Left lung (tissue), 10 donors: ENCODE data around the gene NRG3. TPM values are rescaled to one million over a fixed set of nuclear protein-coding genes. Genes with fewer than 3 reads are reported as not detected.

Experiments used
- ATAC-seq: fragments of 200-7000 bp; cut with Tn5 transposase; one replicate; pipeline ENCODE4 v1.9.1; 2020; ENCODE audit warnings: moderate library complexity
- DNase-seq, 4 donors: peaks; one replicate each; pipeline ENCODE4 v3.0.0-alpha.2; 2013 to 2020
- H3K27ac ChIP-seq, 2 donors: fragments of 200-600 bp; sonication (generic) in 1 of 2; one replicate each; pipeline versions ENCODE4 v1.5.0 to v1.8.0; 2020 to 2021
- H3K27me3 ChIP-seq, 2 donors: fragments of 200-600 bp; sonication (generic) in 1 of 2; one replicate each; pipeline versions ENCODE4 v1.5.0 to v1.8.0; 2020 to 2021
- H3K36me3 ChIP-seq, 2 donors: fragments of 200-600 bp; sonication (generic) in 1 of 2; one replicate each; pipeline versions ENCODE4 v1.5.0 to v1.8.0; 2020 to 2021
- H3K4me1 ChIP-seq, 2 donors: fragments of 200-600 bp; one replicate each; pipeline ENCODE4 v1.8.0; 2021
- H3K4me3 ChIP-seq, 2 donors: fragments of 200-600 bp; sonication (generic) in 1 of 2; one replicate each; pipeline versions ENCODE4 v1.5.0 to v1.8.0; 2020 to 2021; ENCODE audit warnings: mild to moderate bottlenecking in 1 of 2
- H3K9me3 ChIP-seq, 2 donors: fragments of 200-600 bp; sonication (generic) in 1 of 2; one replicate each; pipeline versions ENCODE4 v1.5.0 to v1.8.0; 2020 to 2021
- CTCF ChIP-seq, 2 donors: fragments of 200-600 bp; sonication (generic) in 1 of 2; IDR thresholded peaks; one replicate each; pipeline versions ENCODE4 v1.5.0 to v1.8.0; 2021; ENCODE audit warnings: antibody characterized with exemption in 2 of 2
- intact Hi-C, 2 donors: fragments of 100-400 bp; cut with DNase I; formaldehyde crosslinking; loops; one replicate each; pipeline versions ENCODE4 v1.11.2 to v1.14.2; 2022
- polyA plus RNA-seq, 6 donors: library from polyadenylated mRNA; unstranded; fragments of 120-200 nt; gene quantifications; one replicate each; pipeline ENCODE4 v1.2.1, GENCODE V29; 2013; ENCODE audit not compliant: insufficient read length in 6 of 6
- total RNA-seq, 2 donors: library from RNA; stranded (reverse); fragmentation: NEBNext Ultra II Directional; extraction: Animal tissue kit (Norgen Biotek cat#: 25700); gene quantifications; one replicate each; pipeline ENCODE4 v1.2.1, GENCODE V29; 2021
- donor health status: DM: no; HTN: yes; CAD: no.
- donor health status: DM: no; HTN: no; CAD: no.

Gene NRG3
- total and polyA plus RNA-seq, 8 donors: 1.0 to 1.7 (median 1.1) TPM

DNA sequence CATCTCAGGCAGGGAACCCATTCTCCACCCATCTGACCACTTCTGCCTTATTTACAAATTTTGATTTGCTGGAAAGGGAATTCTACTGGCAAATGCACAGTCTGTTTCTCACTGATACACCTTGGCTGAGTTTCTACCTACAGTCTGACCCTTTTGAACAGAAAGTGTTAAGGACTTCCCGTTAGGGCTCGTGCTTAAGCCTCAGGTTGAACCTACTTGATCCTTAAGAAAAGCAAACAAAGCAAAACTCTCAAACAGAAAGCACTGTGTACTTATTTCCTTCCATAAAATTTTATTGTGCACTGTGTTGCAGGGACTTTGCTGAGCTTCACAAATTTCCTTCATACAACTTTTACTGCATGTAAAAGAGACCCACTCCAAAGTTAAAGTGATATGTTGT lies 367.8 kb downstream of the NRG3 start:
- intact Hi-C loops: no loop called here
- Histone ChIP-seq H3K27ac (peak overlapping the region in 1 of 2 donors; percentile 46), H3K36me3 (no peaks in the 10 kb centered on the region), H3K27me3 (no peaks in the 10 kb centered on the region), H3K4me1 (no peaks in the 10 kb centered on the region), H3K9me3 (no peaks in the 10 kb centered on the region), H3K4me3 (no peak overlapping the region)
- ATAC-seq: peak; percentile 95
- no peak for TF ChIP-seq CTCF (IDR thresholded peaks at IDR 0.05)
- DNase-seq: peak in 1 of 4 donors; percentile 6

GRCh38 chr10:82245157-82245556 lies 370.2 kb downstream of the NRG3 start:
- ATAC-seq (no peak), DNase-seq (no peak)
- Histone ChIP-seq H3K27me3 (no peaks in the 10 kb centered on the region), H3K4me1 (no peaks in the 10 kb centered on the region), H3K27ac (no peak overlapping the region), H3K36me3 (no peaks in the 10 kb centered on the region), H3K4me3 (no peak overlapping the region), H3K9me3 (no peaks in the 10 kb centered on the region)
- intact Hi-C loops: no loop called here
- TF ChIP-seq CTCF (IDR thresholded peaks at IDR 0.05): no peak

DNA sequence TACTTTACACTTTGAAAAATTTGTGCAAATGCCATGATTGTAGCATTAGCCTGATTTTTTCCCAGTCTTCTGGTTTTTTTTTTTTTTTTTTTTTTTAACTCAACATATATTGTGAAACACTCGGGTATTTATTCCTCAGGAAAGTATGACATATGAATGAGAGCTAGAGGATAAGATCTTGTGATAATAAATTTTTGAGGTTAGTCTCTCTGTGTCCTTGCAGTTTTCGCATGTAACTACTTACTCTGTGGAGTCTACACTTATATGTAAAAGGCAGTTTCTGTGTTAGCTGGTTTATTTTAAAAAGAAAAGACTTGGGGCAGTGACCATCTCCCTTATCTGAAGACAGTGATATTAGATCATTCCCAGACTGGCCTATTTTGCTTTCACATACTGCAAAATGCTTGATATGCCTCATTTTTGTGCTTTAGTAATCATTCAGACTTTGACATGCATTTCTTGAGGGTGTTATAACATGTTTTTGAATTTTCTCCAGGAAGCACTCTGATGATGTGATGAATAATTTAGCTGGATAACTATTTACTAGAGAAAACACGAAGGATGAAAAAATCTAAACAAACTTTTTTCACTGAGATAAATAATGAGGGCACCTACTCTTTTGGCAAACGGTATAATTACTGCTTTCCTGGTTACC lies 371.0 kb downstream of the NRG3 start:
- ATAC-seq (no peak), DNase-seq (peak in 2 of 4 donors; percentile 22 to 50)
- no peaks in the 10 kb centered on the region for H3K4me1 ChIP-seq
- H3K4me3 ChIP-seq: no peak overlapping the region
- H3K27ac ChIP-seq: no peak overlapping the region
- intact Hi-C loops: no loop called here
- H3K9me3 ChIP-seq: no peaks in the 10 kb centered on the region
- H3K27me3 ChIP-seq: no peaks in the 10 kb centered on the region
- no peak for TF ChIP-seq CTCF (IDR thresholded peaks at IDR 0.05)
- no peaks in the 10 kb centered on the region for H3K36me3 ChIP-seq

DNA sequence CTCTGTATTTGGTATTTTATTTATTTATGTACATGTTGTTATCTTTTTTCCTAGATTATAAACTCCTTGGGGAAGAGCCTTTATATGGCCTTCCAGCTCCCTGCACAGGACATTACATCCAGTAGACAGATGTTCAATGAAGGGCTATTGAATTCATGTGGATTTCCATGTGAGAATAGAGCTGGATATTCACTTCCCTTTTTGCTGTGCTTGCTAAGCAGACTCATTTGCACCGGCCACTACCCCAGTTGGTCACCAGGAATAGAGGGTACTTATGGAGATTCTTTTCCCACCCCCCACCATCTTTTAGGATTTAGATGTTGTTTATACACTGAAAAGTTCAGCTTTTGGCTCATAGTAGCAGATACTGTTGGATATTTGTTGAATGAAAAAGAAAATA lies 374.1 kb downstream of the NRG3 start:
- TF ChIP-seq CTCF (IDR thresholded peaks at IDR 0.05): no peak
- intact Hi-C loops: no loop called here
- no peak for ATAC-seq
- no peaks in the 10 kb centered on the region for H3K27me3 ChIP-seq
- no peak for DNase-seq
- H3K9me3 ChIP-seq: no peaks in the 10 kb centered on the region
- no peak overlapping the region for H3K4me3 ChIP-seq
- no peak overlapping the region for H3K27ac ChIP-seq
- H3K4me1 ChIP-seq: no peaks in the 10 kb centered on the region
- no peaks in the 10 kb centered on the region for H3K36me3 ChIP-seq

DNA sequence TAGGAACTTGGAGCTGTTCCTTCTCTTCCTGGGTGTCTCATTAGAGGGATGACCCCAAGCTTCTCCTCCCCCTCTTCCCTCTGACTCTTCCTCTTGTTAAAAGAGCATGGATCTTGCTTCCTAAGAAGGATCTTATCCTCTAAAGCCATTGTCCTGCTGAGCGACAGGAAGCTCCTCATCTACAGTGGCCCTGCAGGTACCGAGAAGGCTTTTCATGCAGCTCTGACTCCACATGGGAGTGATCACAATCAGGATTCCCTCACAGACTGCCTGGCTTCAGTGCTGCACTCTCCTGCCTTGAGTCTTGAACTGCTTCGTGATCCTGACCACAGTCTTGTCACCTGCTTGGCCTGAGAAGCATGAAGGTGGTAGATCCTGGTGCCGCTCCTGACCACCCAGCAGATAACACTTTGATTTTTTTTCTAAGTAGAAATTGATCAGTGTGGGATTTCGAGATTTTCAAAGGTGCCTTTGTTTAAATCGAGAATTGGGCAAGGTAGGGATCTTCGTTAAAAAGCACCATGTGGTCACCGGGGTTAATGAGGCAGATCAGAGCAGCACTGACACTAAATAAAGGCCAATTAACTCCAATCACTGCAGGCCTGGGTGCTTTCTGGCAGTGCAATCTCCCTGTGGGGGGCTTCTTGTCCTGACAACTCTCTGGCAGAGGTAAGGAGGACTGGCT lies 376.4 kb downstream of the NRG3 start:
- H3K9me3 ChIP-seq: no peaks in the 10 kb centered on the region
- no peaks in the 10 kb centered on the region for H3K4me1 ChIP-seq
- TF ChIP-seq CTCF (IDR thresholded peaks at IDR 0.05): no peak
- H3K36me3 ChIP-seq: no peaks in the 10 kb centered on the region
- no peak overlapping the region for H3K4me3 ChIP-seq
- DNase-seq: no peak
- intact Hi-C loops: no loop called here
- no peaks in the 10 kb centered on the region for H3K27me3 ChIP-seq
- no peak for ATAC-seq
- H3K27ac ChIP-seq: no peak overlapping the region
